GM20000 (cell line): Measurements from ENCODE around the gene SFMBT2.

Source experiments
- DNase-seq: peaks from one replicate; pipeline ENCODE4 v3.0.0; 2012; ENCODE audit warnings: low spot score
- CTCF ChIP-seq: IDR thresholded peaks from 2 replicates; pipeline ENCODE4 v1.5.1; 2012; ENCODE audit warnings: mild to moderate bottlenecking, control low read depth; ENCODE audit errors: extremely low read depth, missing control alignments

Gene SFMBT2

GRCh38 chr10:7251696-7252465, 159.0 kb downstream of the SFMBT2 start:
- TF ChIP-seq CTCF = no peak
- DNase-seq = no peak

GRCh38 chr10:7250236-7250635, 160.6 kb downstream of the SFMBT2 start:
- TF ChIP-seq CTCF = no peak
- DNase-seq = no peak

- no peak for DNase-seq
Measured at GRCh38 chr10:7248585-7249164, 162.2 kb downstream of the SFMBT2 start.

GRCh38 chr10:7248148-7248547, 162.7 kb downstream of the SFMBT2 start:
- TF ChIP-seq CTCF = no peak
- no peak for DNase-seq

More at GRCh38 chr10:7248585-7249164, 162.2 kb downstream of the SFMBT2 start:
- no peak for TF ChIP-seq CTCF

GRCh38 chr10:7245505-7245904, 165.3 kb downstream of the SFMBT2 start:
- no peak for DNase-seq
- TF ChIP-seq CTCF = no peak

GRCh38 chr10:7243873-7244272, 167.0 kb downstream of the SFMBT2 start:
- no peak for TF ChIP-seq CTCF

GRCh38 chr10:7243139-7243538, 167.7 kb downstream of the SFMBT2 start:
- no peak for TF ChIP-seq CTCF

More at GRCh38 chr10:7243873-7244272, 167.0 kb downstream of the SFMBT2 start:
- DNase-seq = peak; percentile 41

More at GRCh38 chr10:7243139-7243538, 167.7 kb downstream of the SFMBT2 start:
- no peak for DNase-seq
